Right lobe of liver (tissue), 6 donors: Measurements from ENCODE around the gene LPCAT1. TPM values are rescaled to one million over a fixed set of nuclear protein-coding genes. Genes with fewer than 3 reads are reported as not detected.

Experiments used
- ATAC-seq, 4 donors: fragments of 200-7000 bp; cut with Tn5 transposase; one replicate each; pipeline ENCODE4 v1.9.1; 2020; ENCODE audit warnings: mild to moderate bottlenecking in 4 of 4, moderate library complexity in 4 of 4
- DNase-seq, 3 donors: peaks; one replicate each; pipeline ENCODE4 v3.0.0-alpha.2; 2020
- H3K27ac ChIP-seq, 3 donors: fragments of 200-600 bp; one replicate each; pipeline ENCODE4 v1.8.0; 2022
- H3K27me3 ChIP-seq, 2 donors: fragments of 200-600 bp; one replicate each; pipeline ENCODE4 v1.8.0; 2022
- H3K36me3 ChIP-seq, 4 donors: fragments of 200-600 bp; sonication (generic) in 1 of 4; one replicate each; pipeline versions ENCODE4 v1.5.1 to v1.8.0; 2017 to 2022; ENCODE audit warnings: control low read depth in 1 of 4
- H3K4me1 ChIP-seq, 4 donors: fragments of 200-600 bp; sonication (generic) in 1 of 4; one replicate each; pipeline versions ENCODE4 v1.5.1 to v1.8.0; 2017 to 2022; ENCODE audit warnings: control low read depth in 1 of 4
- H3K4me3 ChIP-seq, 3 donors: fragments of 200-600 bp; one replicate each; pipeline ENCODE4 v1.8.0; 2022
- H3K9me3 ChIP-seq, 4 donors: fragments of 200-600 bp; sonication (generic) in 1 of 4; one replicate each; pipeline versions ENCODE4 v1.5.1 to v1.8.0; 2017 to 2022; ENCODE audit warnings: control low read depth in 1 of 4
- POLR2A ChIP-seq: fragments of 450-650 bp; IDR thresholded peaks from one replicate; pipeline ENCODE4 v1.6.1; 2017; ENCODE audit warnings: antibody characterized with exemption, mild to moderate bottlenecking
- whole genome bisulfite sequencing: methylation state at CpG from one replicate; pipeline ENCODE4 v1.1.6; 2018; ENCODE audit warnings: low coverage, low lambda C conversion rate; ENCODE audit not compliant: insufficient coverage; ENCODE audit errors: missing lambda C conversion rate; 5-methylcytosine and 5-hydroxymethylcytosine counted together
- intact Hi-C, 2 donors: fragments of 100-400 bp; cut with DNase I; formaldehyde crosslinking; loops; one replicate each; pipeline versions ENCODE4 v1.11.2 to v1.14.1; 2022
- total RNA-seq, 6 experiments: library from RNA; depleted of rRNA in 2 of 6; stranded (reverse); fragments of >200 nt in 2 of 6; fragmentation: NEBNext Ultra II Directional in 3 of 6; extraction: Animal tissue kit (Norgen Biotek cat#: 25700) in 3 of 6; gene quantifications; one replicate each; pipeline versions ENCODE4 v1.1.0 to v1.2.4, GENCODE V29; 2016 to 2023
- TF ChIP-seq, protein P1 (sequence below), 4 donors: fragments of 200-600 bp in 3 of 4; fragments of 450-650 bp in 1 of 4; IDR thresholded peaks; one replicate each; pipeline versions ENCODE4 v1.5.1 to v1.8.0; 2016 to 2022; ENCODE audit warnings: antibody characterized with exemption in 4 of 4, mild to moderate bottlenecking in 2 of 4
- donor health status: DM: no; HTN: yes; CAD: no.
- donor health status: DM: no; HTN: no; CAD: no.
- donor health status: DM: no; HTN: no; CAD: no.
- donor health status: DM: no; HTN: yes; CAD: no.
- donor health status: DM: no; HTN: yes; CAD: no.

LPCAT1 gene
- total RNA-seq, 6 experiments from 2014 or later = 6.9 to 38.6 (median 13.1) TPM

DNA sequence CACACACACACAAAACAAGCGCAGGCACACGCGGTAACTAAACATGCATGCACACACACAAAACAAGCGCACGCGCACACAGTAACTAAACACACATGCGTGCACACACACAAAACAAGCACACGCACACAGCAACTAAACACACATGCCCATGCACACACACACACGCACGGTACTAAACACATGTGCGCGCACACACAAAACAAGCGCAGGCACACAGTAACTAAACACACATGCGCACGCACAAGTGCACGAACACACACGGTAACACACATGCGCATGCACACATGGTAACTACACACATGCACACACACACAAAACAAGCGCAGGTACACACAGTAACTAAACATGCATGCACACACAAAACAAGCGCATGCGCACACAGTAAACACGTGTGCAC, 58.6 kb downstream of the LPCAT1 start:
- 92% methylated on average over 10 of the region's 22 CpGs for WGBS
- Histone ChIP-seq H3K36me3 (peaks cover 0 to 4% (median under 1%) of the 10 kb centered on the region in 4 donors), H3K4me1 (no peaks in the 10 kb centered on the region), H3K9me3 (no peaks in the 10 kb centered on the region), H3K27me3 (no peaks in the 10 kb centered on the region), H3K27ac (no peak overlapping the region), H3K4me3 (no peak overlapping the region)
- TF ChIP-seq, protein P1, sequence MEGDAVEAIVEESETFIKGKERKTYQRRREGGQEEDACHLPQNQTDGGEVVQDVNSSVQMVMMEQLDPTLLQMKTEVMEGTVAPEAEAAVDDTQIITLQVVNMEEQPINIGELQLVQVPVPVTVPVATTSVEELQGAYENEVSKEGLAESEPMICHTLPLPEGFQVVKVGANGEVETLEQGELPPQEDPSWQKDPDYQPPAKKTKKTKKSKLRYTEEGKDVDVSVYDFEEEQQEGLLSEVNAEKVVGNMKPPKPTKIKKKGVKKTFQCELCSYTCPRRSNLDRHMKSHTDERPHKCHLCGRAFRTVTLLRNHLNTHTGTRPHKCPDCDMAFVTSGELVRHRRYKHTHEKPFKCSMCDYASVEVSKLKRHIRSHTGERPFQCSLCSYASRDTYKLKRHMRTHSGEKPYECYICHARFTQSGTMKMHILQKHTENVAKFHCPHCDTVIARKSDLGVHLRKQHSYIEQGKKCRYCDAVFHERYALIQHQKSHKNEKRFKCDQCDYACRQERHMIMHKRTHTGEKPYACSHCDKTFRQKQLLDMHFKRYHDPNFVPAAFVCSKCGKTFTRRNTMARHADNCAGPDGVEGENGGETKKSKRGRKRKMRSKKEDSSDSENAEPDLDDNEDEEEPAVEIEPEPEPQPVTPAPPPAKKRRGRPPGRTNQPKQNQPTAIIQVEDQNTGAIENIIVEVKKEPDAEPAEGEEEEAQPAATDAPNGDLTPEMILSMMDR (IDR thresholded peaks at IDR 0.05) = no peak
- TF ChIP-seq POLR2A = no peak
- no peak for ATAC-seq
- intact Hi-C loops = no loop called here
- no peak for DNase-seq

DNA sequence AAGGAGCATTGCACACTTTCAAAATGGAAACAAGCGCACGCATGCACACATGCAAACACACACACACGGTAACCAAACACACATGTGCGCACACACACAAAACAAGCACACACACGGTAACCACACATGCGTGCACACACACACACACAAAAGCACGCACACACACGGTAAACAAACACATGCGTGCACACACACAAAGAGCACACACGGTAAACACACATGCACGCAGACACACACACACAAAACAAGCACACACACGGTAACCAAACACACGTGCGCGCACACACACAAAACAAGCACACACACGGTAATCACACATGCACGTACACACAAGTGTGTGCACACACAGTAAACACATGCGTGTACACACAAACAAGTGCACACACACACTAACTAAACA, 59.2 kb downstream of the LPCAT1 start:
- ATAC-seq = no peak
- Histone ChIP-seq H3K27me3 (no peaks in the 10 kb centered on the region), H3K4me3 (no peak overlapping the region), H3K4me1 (no peaks in the 10 kb centered on the region), H3K27ac (no peak overlapping the region), H3K9me3 (no peaks in the 10 kb centered on the region), H3K36me3 (peaks cover 0 to 4% (median under 1%) of the 10 kb centered on the region in 4 donors)
- WGBS = 79% methylated on average over 8 of the region's 18 CpGs
- TF ChIP-seq POLR2A = no peak
- TF ChIP-seq, protein P1 (IDR thresholded peaks at IDR 0.05) = no peak
- intact Hi-C loops = no loop called here
- DNase-seq = no peak

DNA sequence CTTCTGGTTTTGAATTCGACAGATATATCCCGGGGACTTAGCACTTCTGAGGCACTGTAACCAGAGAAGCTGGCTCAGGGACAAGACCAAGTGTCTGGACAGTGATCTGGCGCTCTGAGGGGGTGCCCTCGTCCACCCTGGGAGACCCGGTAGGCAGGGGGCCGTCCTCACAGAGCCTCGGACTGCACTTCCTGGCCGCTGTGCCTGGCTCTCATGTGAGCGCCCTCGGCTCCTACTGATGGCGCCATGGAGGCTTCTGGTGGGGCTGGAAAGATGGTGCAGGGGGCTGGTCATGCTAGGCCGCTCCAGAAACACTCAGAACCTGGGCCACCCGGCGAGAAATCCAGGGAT, 59.7 kb downstream of the LPCAT1 start:
- H3K27me3 ChIP-seq = no peaks in the 10 kb centered on the region
- ATAC-seq (no peak), DNase-seq (no peak)
- no peak overlapping the region for H3K4me3 ChIP-seq
- no peak overlapping the region for H3K27ac ChIP-seq
- WGBS = 92% methylated on average over 2 of the region's 14 CpGs
- no peaks in the 10 kb centered on the region for H3K4me1 ChIP-seq
- H3K9me3 ChIP-seq = no peaks in the 10 kb centered on the region
- TF ChIP-seq, protein P1 (IDR thresholded peaks at IDR 0.05) = no peak
- TF ChIP-seq POLR2A = no peak
- intact Hi-C loops = no loop called here
- peaks cover 0 to 4% (median under 1%) of the 10 kb centered on the region in 4 donors for H3K36me3 ChIP-seq

DNA sequence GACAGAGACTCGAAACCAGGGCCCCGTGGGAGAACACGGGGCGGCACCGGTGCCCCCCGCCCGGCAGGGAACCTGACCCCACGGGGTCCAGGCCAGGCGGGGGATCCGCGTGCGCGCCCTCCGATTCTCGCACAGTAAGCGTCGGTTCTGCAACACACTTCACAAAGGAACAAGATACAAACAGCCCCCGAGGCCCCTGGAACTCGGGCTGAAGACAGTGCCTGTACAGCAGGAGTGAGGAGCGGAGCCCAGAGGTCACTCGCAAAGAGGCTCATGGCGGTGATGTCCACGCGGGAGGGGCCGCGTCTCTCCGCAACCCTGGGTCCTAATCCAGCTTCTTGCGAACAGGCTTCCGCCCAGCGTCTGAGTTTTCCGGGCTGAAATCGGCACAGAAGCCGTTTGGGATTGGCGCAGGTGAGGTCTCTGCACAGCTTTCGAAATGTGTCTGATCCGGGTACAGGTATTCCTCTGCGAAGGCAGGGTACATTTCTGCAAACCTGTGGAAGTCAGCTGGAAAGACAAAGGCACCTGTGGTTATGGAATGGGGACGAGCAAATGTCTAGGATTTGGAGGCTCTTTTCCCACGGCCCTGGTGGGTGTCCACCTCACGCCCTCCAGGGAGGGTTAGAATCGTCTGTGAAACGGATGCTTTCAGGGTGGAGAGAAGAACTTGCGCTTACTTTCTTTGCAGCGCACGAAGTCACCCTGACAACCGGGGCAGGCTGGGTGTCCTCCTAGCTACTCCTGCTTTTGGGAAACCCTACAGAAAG, 60.2 kb downstream of the LPCAT1 start:
- no peaks in the 10 kb centered on the region for H3K9me3 ChIP-seq
- DNase-seq = no peak
- H3K4me1 ChIP-seq = no peaks in the 10 kb centered on the region
- H3K4me3 ChIP-seq = no peak overlapping the region
- intact Hi-C loops = no loop called here
- H3K27ac ChIP-seq = no peak overlapping the region
- 99% methylated on average over 11 of the region's 46 CpGs for WGBS
- peaks cover 0 to 4% (median under 1%) of the 10 kb centered on the region in 4 donors for H3K36me3 ChIP-seq
- no peak for ATAC-seq
- H3K27me3 ChIP-seq = no peaks in the 10 kb centered on the region
- no peak for TF ChIP-seq POLR2A
- TF ChIP-seq, protein P1 (IDR thresholded peaks at IDR 0.05) = no peak
